H1 (cell line): ENCODE measurements around the gene TFCP2. TPM values are rescaled to one million over a fixed set of nuclear protein-coding genes. Genes with fewer than 3 reads are reported as not detected.

Experiments used
- FOSL1 ChIP-seq: IDR thresholded peaks from 2 replicates; pipeline ENCODE4 v1.6.1; 2011; ENCODE audit warnings: mild to moderate bottlenecking, low read depth, low read length, moderate library complexity; ENCODE audit not compliant: insufficient read depth
- HDAC2 ChIP-seq, 2 experiments: fragments of 300-600 bp in 1 of 2; sonication (generic) in 1 of 2; IDR thresholded peaks; 2 replicates each; pipeline ENCODE4 v1.6.1; 2011 to 2012; ENCODE audit warnings: low read depth in 2 of 2, low read length in 2 of 2, mild to moderate bottlenecking in 2 of 2, moderate library complexity in 2 of 2, borderline replicate concordance in 1 of 2, inconsistent platforms in 1 of 2
- JUND ChIP-seq: IDR thresholded peaks from 2 replicates; pipeline ENCODE4 v1.6.1; 2011; ENCODE audit warnings: mild to moderate bottlenecking, improper control_type of control experiment, low read length
- RFX5 ChIP-seq: IDR thresholded peaks from 2 replicates; pipeline ENCODE4 v1.6.1; 2011; ENCODE audit warnings: low read depth, low read length, improper control_type of control experiment, borderline replicate concordance
- SIRT6 ChIP-seq: IDR thresholded peaks from one replicate; pipeline ENCODE4 v1.7.1; 2012; ENCODE audit warnings: low read length, inconsistent platforms
- polyA plus RNA-seq, 7 experiments: library from polyadenylated mRNA; depleted of rRNA in 3 of 7; stranded (reverse) in 5 of 7; unstranded in 2 of 7; fragments of >200 nt in 5 of 7; fragments of 200-250 nt in 2 of 7; gene quantifications; 1 replicate in 5 of 7; 2 replicates in 1 of 7; 4 replicates in 1 of 7; pipeline versions ENCODE4 v1.2.1 to v1.2.3, GENCODE V29; 2011 to 2013; ENCODE audit warnings: missing spikeins in 2 of 7, mixed read lengths in 2 of 7
- total RNA-seq: library from RNA; stranded (reverse); fragmentation: NEBNext Ultra II Directional; extraction: Animal tissue kit (Norgen Biotek cat#: 25700); gene quantifications from 2 replicates; pipeline ENCODE4 v1.2.1, GENCODE V29; 2021
- TF ChIP-seq, protein P1 (sequence below): fragments of 300-600 bp; sonication (generic); IDR thresholded peaks from 2 replicates; pipeline ENCODE4 v1.7.1; 2012; ENCODE audit warnings: low read length, moderate library complexity, mild to moderate bottlenecking, inconsistent platforms; ENCODE audit not compliant: insufficient replicate concordance
- TF ChIP-seq, protein P2 (sequence below): IDR thresholded peaks from 2 replicates; pipeline ENCODE4 v1.6.1; 2012; ENCODE audit warnings: inconsistent platforms
- TF ChIP-seq, protein P3 (sequence below): IDR thresholded peaks from 2 replicates; pipeline ENCODE4 v1.6.1; 2011; ENCODE audit warnings: low read depth, mild to moderate bottlenecking, low read length; ENCODE audit not compliant: insufficient read depth

The TFCP2 gene
- total and polyA plus RNA-seq, 2 of the 8 experiments (the other 6 are each of a cell fraction or from before 2014, with no cell fraction given) = 19.8 to 49.2 TPM

DNA sequence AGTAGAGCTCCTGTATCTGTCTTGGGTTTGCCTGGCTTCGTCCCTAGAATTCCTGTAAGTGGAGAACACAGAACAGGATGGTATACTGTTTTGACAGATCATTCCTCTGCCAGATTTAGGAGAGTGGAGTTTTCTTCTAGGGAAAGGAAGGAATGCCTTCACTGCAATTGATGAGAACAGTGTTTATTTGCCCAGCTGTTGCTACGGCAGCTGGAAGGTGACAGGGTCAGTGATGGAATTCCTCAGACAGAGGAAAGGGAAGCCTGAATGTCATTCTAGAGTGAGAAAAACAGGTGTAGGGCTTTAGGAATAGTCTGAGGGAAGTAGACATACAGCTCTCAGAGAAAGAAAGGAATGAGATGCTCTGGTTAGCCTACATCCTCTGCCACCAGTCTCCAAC, 101.3 kb downstream of the TFCP2 start (continued):
- TF ChIP-seq, protein P1, sequence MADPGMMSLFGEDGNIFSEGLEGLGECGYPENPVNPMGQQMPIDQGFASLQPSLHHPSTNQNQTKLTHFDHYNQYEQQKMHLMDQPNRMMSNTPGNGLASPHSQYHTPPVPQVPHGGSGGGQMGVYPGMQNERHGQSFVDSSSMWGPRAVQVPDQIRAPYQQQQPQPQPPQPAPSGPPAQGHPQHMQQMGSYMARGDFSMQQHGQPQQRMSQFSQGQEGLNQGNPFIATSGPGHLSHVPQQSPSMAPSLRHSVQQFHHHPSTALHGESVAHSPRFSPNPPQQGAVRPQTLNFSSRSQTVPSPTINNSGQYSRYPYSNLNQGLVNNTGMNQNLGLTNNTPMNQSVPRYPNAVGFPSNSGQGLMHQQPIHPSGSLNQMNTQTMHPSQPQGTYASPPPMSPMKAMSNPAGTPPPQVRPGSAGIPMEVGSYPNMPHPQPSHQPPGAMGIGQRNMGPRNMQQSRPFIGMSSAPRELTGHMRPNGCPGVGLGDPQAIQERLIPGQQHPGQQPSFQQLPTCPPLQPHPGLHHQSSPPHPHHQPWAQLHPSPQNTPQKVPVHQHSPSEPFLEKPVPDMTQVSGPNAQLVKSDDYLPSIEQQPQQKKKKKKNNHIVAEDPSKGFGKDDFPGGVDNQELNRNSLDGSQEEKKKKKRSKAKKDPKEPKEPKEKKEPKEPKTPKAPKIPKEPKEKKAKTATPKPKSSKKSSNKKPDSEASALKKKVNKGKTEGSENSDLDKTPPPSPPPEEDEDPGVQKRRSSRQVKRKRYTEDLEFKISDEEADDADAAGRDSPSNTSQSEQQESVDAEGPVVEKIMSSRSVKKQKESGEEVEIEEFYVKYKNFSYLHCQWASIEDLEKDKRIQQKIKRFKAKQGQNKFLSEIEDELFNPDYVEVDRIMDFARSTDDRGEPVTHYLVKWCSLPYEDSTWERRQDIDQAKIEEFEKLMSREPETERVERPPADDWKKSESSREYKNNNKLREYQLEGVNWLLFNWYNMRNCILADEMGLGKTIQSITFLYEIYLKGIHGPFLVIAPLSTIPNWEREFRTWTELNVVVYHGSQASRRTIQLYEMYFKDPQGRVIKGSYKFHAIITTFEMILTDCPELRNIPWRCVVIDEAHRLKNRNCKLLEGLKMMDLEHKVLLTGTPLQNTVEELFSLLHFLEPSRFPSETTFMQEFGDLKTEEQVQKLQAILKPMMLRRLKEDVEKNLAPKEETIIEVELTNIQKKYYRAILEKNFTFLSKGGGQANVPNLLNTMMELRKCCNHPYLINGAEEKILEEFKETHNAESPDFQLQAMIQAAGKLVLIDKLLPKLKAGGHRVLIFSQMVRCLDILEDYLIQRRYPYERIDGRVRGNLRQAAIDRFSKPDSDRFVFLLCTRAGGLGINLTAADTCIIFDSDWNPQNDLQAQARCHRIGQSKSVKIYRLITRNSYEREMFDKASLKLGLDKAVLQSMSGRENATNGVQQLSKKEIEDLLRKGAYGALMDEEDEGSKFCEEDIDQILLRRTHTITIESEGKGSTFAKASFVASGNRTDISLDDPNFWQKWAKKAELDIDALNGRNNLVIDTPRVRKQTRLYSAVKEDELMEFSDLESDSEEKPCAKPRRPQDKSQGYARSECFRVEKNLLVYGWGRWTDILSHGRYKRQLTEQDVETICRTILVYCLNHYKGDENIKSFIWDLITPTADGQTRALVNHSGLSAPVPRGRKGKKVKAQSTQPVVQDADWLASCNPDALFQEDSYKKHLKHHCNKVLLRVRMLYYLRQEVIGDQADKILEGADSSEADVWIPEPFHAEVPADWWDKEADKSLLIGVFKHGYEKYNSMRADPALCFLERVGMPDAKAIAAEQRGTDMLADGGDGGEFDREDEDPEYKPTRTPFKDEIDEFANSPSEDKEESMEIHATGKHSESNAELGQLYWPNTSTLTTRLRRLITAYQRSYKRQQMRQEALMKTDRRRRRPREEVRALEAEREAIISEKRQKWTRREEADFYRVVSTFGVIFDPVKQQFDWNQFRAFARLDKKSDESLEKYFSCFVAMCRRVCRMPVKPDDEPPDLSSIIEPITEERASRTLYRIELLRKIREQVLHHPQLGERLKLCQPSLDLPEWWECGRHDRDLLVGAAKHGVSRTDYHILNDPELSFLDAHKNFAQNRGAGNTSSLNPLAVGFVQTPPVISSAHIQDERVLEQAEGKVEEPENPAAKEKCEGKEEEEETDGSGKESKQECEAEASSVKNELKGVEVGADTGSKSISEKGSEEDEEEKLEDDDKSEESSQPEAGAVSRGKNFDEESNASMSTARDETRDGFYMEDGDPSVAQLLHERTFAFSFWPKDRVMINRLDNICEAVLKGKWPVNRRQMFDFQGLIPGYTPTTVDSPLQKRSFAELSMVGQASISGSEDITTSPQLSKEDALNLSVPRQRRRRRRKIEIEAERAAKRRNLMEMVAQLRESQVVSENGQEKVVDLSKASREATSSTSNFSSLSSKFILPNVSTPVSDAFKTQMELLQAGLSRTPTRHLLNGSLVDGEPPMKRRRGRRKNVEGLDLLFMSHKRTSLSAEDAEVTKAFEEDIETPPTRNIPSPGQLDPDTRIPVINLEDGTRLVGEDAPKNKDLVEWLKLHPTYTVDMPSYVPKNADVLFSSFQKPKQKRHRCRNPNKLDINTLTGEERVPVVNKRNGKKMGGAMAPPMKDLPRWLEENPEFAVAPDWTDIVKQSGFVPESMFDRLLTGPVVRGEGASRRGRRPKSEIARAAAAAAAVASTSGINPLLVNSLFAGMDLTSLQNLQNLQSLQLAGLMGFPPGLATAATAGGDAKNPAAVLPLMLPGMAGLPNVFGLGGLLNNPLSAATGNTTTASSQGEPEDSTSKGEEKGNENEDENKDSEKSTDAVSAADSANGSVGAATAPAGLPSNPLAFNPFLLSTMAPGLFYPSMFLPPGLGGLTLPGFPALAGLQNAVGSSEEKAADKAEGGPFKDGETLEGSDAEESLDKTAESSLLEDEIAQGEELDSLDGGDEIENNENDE = no peak
- TF ChIP-seq, protein P2, sequence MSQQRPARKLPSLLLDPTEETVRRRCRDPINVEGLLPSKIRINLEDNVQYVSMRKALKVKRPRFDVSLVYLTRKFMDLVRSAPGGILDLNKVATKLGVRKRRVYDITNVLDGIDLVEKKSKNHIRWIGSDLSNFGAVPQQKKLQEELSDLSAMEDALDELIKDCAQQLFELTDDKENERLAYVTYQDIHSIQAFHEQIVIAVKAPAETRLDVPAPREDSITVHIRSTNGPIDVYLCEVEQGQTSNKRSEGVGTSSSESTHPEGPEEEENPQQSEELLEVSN = no peak
- TF ChIP-seq, protein P3, sequence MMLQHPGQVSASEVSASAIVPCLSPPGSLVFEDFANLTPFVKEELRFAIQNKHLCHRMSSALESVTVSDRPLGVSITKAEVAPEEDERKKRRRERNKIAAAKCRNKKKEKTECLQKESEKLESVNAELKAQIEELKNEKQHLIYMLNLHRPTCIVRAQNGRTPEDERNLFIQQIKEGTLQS = no peak
- no peak for TF ChIP-seq RFX5
- TF ChIP-seq FOSL1 = no peak
- TF ChIP-seq SIRT6 = no peak
- no peak for TF ChIP-seq JUND
- TF ChIP-seq HDAC2 (IDR thresholded peaks at IDR 0.05; ENCODE audit: borderline replicate concordance in 1 of 2, low read depth in 2 of 2, low read length in 2 of 2) = no peak
